HepG2 (cell line): ENCODE measurements around the gene PNPLA2. TPM values are rescaled to one million over a fixed set of nuclear protein-coding genes. Genes with fewer than 3 reads are reported as not detected.

Experiments used
- FOXK2 ChIP-seq: fragments of 450-650 bp; IDR thresholded peaks from 2 replicates; pipeline ENCODE4 v1.6.1; 2016
- HNRNPK ChIP-seq: fragments of 200-400 bp; formaldehyde crosslinking; IDR thresholded peaks from 2 replicates; pipeline ENCODE4 v1.6.1; 2018; ENCODE audit warnings: low read length, low read depth, moderate library complexity, mild to moderate bottlenecking; ENCODE audit not compliant: poor library complexity, severe bottlenecking
- MIER3 ChIP-seq: IDR thresholded peaks from 2 replicates; pipeline ENCODE4 v1.6.1; 2016; ENCODE audit warnings: missing compliant biosample characterization, borderline replicate concordance
- PTBP1 ChIP-seq: fragments of 200-400 bp; formaldehyde crosslinking; IDR thresholded peaks from 2 replicates; pipeline ENCODE4 v1.6.1; 2018; ENCODE audit warnings: low read length, low read depth; ENCODE audit not compliant: poor library complexity, severe bottlenecking
- SIX4 ChIP-seq: sonication (generic); formaldehyde crosslinking; IDR thresholded peaks from 2 replicates; pipeline ENCODE4 v1.4.0; 2020; ENCODE audit warnings: missing genetic modification reagents
- SNAPC2 ChIP-seq: sonication (generic); formaldehyde crosslinking; IDR thresholded peaks from 2 replicates; pipeline ENCODE4 v1.8.1; 2022; ENCODE audit warnings: mild to moderate bottlenecking, missing genetic modification reagents
- SP1 ChIP-seq, 2 experiments: fragments of 450-650 bp in 1 of 2; sonication (generic) in 1 of 2; formaldehyde crosslinking in 1 of 2; IDR thresholded peaks; 2 replicates each; pipeline versions ENCODE4 v1.4.0 to v1.6.1; 2016 to 2020; ENCODE audit warnings: missing genetic modification reagents in 1 of 2
- ZNF24 ChIP-seq: fragments of 450-650 bp; IDR thresholded peaks from 2 replicates; pipeline ENCODE4 v1.6.1; 2017; ENCODE audit warnings: antibody characterized with exemption, mild to moderate bottlenecking
- ZNF251 ChIP-seq: sonication (generic); formaldehyde crosslinking; IDR thresholded peaks from 2 replicates; pipeline ENCODE4 v1.9.0; 2021; ENCODE audit warnings: mild to moderate bottlenecking, missing genetic modification reagents
- ZNF713 ChIP-seq: sonication (generic); formaldehyde crosslinking; IDR thresholded peaks from 2 replicates; pipeline ENCODE4 v1.4.0; 2020; ENCODE audit warnings: mild to moderate bottlenecking, missing genetic modification reagents
- ZNF775 ChIP-seq: sonication (generic); formaldehyde crosslinking; IDR thresholded peaks from 2 replicates; pipeline ENCODE4 v1.4.0; 2020; ENCODE audit warnings: missing genetic modification reagents, mild to moderate bottlenecking, moderate library complexity, borderline replicate concordance
- polyA plus RNA-seq, 8 experiments: library from polyadenylated mRNA; depleted of rRNA in 3 of 8; stranded (reverse) in 7 of 8; unstranded in 1 of 8; fragments of >200 nt; fragmentation: Illumina TruSeq in 4 of 8; extraction: Trizol in 4 of 8; gene quantifications; 2 replicates each; pipeline versions ENCODE4 v1.2.1 to v1.2.3, GENCODE V29; 2011 to 2016; ENCODE audit warnings: low read depth in 4 of 8, missing spikeins in 1 of 8, mixed read lengths in 1 of 8; ENCODE audit not compliant: insufficient read depth in 1 of 8
- total RNA-seq, 5 experiments: library from RNA; depleted of rRNA; stranded (reverse); fragments of >200 nt; fragmentation: Illumina TruSeq; extraction: Trizol; gene quantifications; 2 replicates each; pipeline ENCODE4 v1.2.3, GENCODE V29; 2016; ENCODE audit warnings: low read depth in 1 of 5
- TF ChIP-seq, protein P1 (sequence below): sonication (generic); formaldehyde crosslinking; IDR thresholded peaks from 2 replicates; pipeline ENCODE4 v1.5.0; 2020; ENCODE audit warnings: mild to moderate bottlenecking, missing genetic modification reagents, borderline replicate concordance
- TF ChIP-seq, protein P2 (sequence below): sonication (generic); formaldehyde crosslinking; IDR thresholded peaks from 2 replicates; pipeline ENCODE4 v1.4.0; 2020; ENCODE audit warnings: missing genetic modification reagents
- TF ChIP-seq, protein P3 (sequence below): sonication (generic); formaldehyde crosslinking; IDR thresholded peaks from 2 replicates; pipeline ENCODE4 v1.5.0; 2020; ENCODE audit warnings: mild to moderate bottlenecking, missing genetic modification reagents
- TF ChIP-seq, protein P4 (sequence below): sonication (generic); formaldehyde crosslinking; IDR thresholded peaks from 2 replicates; pipeline ENCODE4 v1.4.0; 2020; ENCODE audit warnings: missing genetic modification reagents, mild to moderate bottlenecking, borderline replicate concordance
- TF ChIP-seq, protein P5 (sequence below): sonication (generic); formaldehyde crosslinking; IDR thresholded peaks from 2 replicates; pipeline ENCODE4 v1.8.0; 2022; ENCODE audit warnings: missing genetic modification reagents, low read depth, mild to moderate bottlenecking, borderline replicate concordance

PNPLA2 gene
- total and polyA plus RNA-seq, 2 of the 13 experiments (the other 11 are each of a cell fraction or from before 2014, with no cell fraction given), result 10.5 to 43.2 TPM

DNA sequence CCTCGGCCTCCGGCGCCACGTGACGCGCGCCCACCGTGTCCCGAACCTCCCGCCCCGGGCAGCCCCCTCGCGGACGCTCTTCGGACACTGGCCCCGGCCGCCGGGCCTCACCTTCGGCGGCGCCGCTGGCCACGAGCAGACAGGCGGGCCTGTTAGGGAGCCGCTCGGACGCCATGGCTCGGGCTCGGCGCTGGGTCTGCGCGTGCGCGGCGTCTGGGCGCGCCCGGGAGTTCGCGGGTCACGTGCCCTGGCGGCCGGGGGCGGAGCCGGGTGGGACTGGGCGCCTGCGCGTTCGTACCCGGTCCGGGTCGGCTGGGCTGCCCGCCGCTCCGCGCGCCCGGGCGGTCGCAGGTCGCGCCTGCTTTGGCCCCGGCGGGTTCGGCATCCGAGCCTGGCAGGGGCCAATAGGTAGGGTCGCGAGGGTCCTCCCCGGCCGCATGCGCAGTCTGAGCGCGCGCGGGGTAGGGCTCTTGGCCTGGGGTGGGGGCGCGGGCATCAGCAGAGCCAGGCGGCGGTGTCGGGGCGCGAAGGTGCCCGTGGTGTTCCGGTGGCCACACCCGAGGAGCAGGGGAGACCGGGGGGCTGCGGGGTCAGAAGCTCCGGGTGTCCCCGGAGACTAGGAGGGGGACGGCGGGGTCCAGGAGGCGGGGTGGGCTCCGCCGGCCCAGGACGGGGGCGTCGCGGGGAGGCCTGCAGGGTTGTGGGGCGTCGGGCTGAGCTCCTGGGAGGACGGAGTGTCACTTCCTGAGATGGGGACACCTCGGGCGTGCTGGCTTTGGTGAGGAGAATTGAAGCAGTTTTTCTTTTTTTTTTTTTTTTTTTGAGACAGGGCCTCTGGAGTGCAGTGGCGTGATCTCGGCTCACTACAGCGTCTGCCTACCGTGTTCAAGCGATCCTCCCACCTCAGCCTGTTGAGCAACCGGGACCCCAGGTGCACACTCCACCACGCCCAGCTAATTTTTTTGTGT lies 41.1 kb upstream of the PNPLA2 start, which contains the start of gene GATD1 (continued):
- TF ChIP-seq, protein P1, sequence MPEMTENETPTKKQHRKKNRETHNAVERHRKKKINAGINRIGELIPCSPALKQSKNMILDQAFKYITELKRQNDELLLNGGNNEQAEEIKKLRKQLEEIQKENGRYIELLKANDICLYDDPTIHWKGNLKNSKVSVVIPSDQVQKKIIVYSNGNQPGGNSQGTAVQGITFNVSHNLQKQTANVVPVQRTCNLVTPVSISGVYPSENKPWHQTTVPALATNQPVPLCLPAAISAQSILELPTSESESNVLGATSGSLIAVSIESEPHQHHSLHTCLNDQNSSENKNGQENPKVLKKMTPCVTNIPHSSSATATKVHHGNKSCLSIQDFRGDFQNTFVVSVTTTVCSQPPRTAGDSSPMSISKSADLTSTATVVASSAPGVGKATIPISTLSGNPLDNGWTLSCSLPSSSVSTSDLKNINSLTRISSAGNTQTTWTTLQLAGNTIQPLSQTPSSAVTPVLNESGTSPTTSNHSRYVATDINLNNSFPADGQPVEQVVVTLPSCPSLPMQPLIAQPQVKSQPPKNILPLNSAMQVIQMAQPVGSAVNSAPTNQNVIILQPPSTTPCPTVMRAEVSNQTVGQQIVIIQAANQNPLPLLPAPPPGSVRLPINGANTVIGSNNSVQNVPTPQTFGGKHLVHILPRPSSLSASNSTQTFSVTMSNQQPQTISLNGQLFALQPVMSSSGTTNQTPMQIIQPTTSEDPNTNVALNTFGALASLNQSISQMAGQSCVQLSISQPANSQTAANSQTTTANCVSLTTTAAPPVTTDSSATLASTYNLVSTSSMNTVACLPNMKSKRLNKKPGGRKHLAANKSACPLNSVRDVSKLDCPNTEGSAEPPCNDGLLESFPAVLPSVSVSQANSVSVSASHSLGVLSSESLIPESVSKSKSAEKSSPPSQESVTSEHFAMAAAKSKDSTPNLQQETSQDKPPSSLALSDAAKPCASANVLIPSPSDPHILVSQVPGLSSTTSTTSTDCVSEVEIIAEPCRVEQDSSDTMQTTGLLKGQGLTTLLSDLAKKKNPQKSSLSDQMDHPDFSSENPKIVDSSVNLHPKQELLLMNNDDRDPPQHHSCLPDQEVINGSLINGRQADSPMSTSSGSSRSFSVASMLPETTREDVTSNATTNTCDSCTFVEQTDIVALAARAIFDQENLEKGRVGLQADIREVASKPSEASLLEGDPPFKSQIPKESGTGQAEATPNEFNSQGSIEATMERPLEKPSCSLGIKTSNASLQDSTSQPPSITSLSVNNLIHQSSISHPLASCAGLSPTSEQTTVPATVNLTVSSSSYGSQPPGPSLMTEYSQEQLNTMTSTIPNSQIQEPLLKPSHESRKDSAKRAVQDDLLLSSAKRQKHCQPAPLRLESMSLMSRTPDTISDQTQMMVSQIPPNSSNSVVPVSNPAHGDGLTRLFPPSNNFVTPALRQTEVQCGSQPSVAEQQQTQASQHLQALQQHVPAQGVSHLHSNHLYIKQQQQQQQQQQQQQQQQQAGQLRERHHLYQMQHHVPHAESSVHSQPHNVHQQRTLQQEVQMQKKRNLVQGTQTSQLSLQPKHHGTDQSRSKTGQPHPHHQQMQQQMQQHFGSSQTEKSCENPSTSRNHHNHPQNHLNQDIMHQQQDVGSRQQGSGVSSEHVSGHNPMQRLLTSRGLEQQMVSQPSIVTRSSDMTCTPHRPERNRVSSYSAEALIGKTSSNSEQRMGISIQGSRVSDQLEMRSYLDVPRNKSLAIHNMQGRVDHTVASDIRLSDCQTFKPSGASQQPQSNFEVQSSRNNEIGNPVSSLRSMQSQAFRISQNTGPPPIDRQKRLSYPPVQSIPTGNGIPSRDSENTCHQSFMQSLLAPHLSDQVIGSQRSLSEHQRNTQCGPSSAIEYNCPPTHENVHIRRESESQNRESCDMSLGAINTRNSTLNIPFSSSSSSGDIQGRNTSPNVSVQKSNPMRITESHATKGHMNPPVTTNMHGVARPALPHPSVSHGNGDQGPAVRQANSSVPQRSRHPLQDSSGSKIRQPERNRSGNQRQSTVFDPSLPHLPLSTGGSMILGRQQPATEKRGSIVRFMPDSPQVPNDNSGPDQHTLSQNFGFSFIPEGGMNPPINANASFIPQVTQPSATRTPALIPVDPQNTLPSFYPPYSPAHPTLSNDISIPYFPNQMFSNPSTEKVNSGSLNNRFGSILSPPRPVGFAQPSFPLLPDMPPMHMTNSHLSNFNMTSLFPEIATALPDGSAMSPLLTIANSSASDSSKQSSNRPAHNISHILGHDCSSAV (CRISPR knock-in tag), result no peak
- TF ChIP-seq, protein P2, sequence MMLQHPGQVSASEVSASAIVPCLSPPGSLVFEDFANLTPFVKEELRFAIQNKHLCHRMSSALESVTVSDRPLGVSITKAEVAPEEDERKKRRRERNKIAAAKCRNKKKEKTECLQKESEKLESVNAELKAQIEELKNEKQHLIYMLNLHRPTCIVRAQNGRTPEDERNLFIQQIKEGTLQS (CRISPR knock-in tag), result no peak
- TF ChIP-seq, protein P3, sequence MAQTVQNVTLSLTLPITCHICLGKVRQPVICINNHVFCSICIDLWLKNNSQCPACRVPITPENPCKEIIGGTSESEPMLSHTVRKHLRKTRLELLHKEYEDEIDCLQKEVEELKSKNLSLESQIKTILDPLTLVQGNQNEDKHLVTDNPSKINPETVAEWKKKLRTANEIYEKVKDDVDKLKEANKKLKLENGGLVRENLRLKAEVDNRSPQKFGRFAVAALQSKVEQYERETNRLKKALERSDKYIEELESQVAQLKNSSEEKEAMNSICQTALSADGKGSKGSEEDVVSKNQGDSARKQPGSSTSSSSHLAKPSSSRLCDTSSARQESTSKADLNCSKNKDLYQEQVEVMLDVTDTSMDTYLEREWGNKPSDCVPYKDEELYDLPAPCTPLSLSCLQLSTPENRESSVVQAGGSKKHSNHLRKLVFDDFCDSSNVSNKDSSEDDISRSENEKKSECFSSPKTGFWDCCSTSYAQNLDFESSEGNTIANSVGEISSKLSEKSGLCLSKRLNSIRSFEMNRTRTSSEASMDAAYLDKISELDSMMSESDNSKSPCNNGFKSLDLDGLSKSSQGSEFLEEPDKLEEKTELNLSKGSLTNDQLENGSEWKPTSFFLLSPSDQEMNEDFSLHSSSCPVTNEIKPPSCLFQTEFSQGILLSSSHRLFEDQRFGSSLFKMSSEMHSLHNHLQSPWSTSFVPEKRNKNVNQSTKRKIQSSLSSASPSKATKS (CRISPR knock-in tag), result no peak
- no peak for TF ChIP-seq MIER3 (CRISPR knock-in tag)
- TF ChIP-seq SP1 (IDR thresholded peaks at IDR 0.05), result no peak
- TF ChIP-seq SP1 (CRISPR knock-in tag; IDR thresholded peaks at IDR 0.05), result no peak
- no peak for TF ChIP-seq ZNF24
- TF ChIP-seq, protein P4, sequence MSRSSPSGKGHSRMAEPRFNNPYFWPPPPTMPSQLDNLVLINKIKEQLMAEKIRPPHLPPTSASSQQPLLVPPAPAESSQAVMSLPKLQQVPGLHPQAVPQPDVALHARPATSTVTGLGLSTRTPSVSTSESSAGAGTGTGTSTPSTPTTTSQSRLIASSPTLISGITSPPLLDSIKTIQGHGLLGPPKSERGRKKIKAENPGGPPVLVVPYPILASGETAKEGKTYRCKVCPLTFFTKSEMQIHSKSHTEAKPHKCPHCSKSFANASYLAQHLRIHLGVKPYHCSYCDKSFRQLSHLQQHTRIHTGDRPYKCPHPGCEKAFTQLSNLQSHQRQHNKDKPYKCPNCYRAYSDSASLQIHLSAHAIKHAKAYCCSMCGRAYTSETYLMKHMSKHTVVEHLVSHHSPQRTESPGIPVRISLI (CRISPR knock-in tag), result no peak
- TF ChIP-seq ZNF713 (CRISPR knock-in tag), result 0 out of 2 replicates have a peak, but pooled peaks have one; percentile 53
- no peak for TF ChIP-seq SNAPC2 (CRISPR knock-in tag)
- TF ChIP-seq ZNF251, result no peak
- no peak for TF ChIP-seq FOXK2
- TF ChIP-seq PTBP1, result no peak
- no peak for TF ChIP-seq SIX4 (CRISPR knock-in tag)
- TF ChIP-seq HNRNPK, result peak; percentile 27
- TF ChIP-seq, protein P5, sequence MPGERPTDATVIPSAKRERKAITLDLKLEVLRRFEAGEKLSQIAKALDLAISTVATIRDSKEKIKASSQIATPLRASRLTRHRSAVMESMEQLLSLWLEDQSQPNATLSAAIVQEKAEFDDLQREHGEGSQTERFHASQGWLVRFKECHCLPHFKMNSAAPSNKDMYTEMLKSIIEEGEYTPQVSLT (CRISPR knock-in tag), result no peak
- no peak for TF ChIP-seq ZNF775 (CRISPR knock-in tag)
